ENCODE results near the gene TMEM8B. TPM values are rescaled to one million over a fixed set of nuclear protein-coding genes. Genes with fewer than 3 reads are reported as not detected.

TMEM8B gene
- total and polyA plus RNA-seq, 2 donors (not counting 1 experiment from before 2014, with no cell fraction given): 12.2 to 14.5 TPM

DNA sequence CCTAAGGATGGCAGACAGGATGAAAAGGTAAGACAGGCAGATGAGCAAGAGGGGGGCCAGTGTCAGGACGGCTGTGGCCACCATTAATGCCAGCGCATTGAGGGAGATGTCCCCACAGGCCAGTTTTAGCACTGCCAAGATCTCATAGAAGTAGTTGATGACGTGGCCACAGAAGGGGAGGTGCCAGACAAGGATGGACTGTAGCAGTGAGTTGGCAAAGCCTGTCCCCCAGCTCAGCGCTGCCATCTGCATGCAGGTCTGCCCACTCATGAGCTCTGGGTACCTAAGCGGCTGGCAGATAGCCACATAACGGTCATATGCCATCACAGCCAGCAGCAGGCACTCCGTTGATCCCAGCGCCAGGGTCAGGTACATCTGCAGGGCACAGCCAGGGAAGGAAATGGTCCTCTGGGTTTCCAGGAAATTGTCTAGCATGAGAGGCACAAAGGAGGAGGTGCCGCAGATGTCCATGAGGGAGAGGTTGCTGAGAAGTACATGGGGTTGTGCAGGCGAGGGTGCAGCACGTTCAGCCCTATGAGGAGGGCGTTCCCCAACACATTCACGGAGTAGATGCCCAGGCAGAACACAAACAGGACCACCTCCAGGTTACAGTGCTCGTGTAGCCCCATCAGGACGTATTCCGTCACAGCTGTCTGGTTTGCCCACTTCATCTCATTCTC lies 30.4 kb downstream of the TMEM8B start:
- Mint-ChIP-seq H3K4me3 (no peak overlapping the region), H3K27me3 (peaks cover 22% of the 10 kb centered on the region), H3K9me3 (ENCODE audit: insufficient read depth) (no peaks in the 10 kb centered on the region), H3K27ac (no peak overlapping the region), H3K4me1 (no peaks in the 10 kb centered on the region)
- no peak for TF ChIP-seq EZH2 (IDR thresholded peaks at IDR 0.05; ENCODE audit: borderline replicate concordance, insufficient read depth, low read depth, low read length, poor library complexity, severe bottlenecking)
- CTCF ChIA-PET: interaction anchor here (0.9 to 4.0 kb wide), 7 partner anchors 9 to 69 kb away, joined by 3 to 17 read pairs (median 4); no protein-coding TSS in a partner anchor
- ATAC-seq (ENCODE audit: low read depth) (peak; percentile 76), DNase-seq (peak; percentile 45)
- intact Hi-C loops (cut with micrococcal nuclease): no loop called here
- no peaks in the 10 kb centered on the region for H4K20me1 ChIP-seq (ENCODE audit: control insufficient read depth, insufficient read depth, low read length, poor library complexity, severe bottlenecking)
- no peaks in the 10 kb centered on the region for H3K36me3 ChIP-seq (replicated peaks in 1 of 2; ENCODE audit: control extremely low read depth in 1 of 2, control insufficient read depth in 1 of 2, extremely low read depth in 1 of 2, insufficient read depth in 2 of 2, low read length in 1 of 2)
- H3K4me2 ChIP-seq (replicated peaks; ENCODE audit: low read depth, low read length, poor library complexity, severe bottlenecking): no peak overlapping the region
- POLR2A ChIA-PET: no interaction called here
- H3K9ac ChIP-seq (ENCODE audit: low read length): no peak overlapping the region
- H3K27me3 ChIP-seq (replicated peaks in 1 of 4; ENCODE audit: control extremely low read depth in 1 of 4, control insufficient read depth in 3 of 4, insufficient read depth in 4 of 4, low read length in 3 of 4): peaks cover 0 to 12% (median 3%) of the 10 kb centered on the region in 4 experiments
- H3K79me2 ChIP-seq (ENCODE audit: control insufficient read depth, insufficient read depth, low read length): no peaks in the 10 kb centered on the region
- H3K4me3 ChIP-seq (ENCODE audit: control extremely low read depth in 1 of 5, extremely low read depth in 1 of 5, insufficient read depth in 1 of 5, low read depth in 2 of 5, low read length in 4 of 5): no peak overlapping the region
- no peak overlapping the region for H3K27ac ChIP-seq (ENCODE audit: low read length in 2 of 2)
- H3K4me1 ChIP-seq (ENCODE audit: control insufficient read depth in 2 of 2, insufficient read depth in 2 of 2, low read length in 2 of 2): no peaks in the 10 kb centered on the region
- 69% methylated on average over 15 of the region's 16 CpGs for WGBS (ENCODE audit: insufficient coverage)
- H2AFZ ChIP-seq (ENCODE audit: insufficient read depth, low read depth, low read length, poor library complexity, severe bottlenecking): no peak overlapping the region
- no peaks in the 10 kb centered on the region for H3K9me3 ChIP-seq (ENCODE audit: control extremely low read depth in 1 of 3, control insufficient read depth in 2 of 3, insufficient read depth in 1 of 3, low read length in 2 of 3)

DNA sequence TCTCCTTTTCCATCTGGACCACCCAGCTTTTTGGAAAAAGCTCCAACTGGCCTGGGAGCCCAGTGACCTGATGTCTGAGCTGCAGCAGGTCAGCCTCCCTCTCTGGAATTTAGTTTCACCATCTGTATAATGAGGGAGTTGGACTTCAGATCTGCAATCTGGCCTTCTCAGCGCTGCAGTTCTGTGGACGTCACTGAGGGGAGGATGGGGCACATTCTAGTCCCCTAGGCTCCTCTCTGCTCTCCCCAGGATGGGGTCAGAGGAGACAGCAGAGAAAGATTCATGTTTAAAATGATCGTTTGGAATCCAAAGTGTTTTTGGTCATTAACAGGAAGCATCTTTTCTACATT lies 30.9 kb downstream of the TMEM8B start:
- Histone ChIP-seq H3K4me1 (ENCODE audit: control insufficient read depth in 2 of 2, insufficient read depth in 2 of 2, low read length in 2 of 2) (no peaks in the 10 kb centered on the region), H2AFZ (ENCODE audit: insufficient read depth, low read depth, low read length, poor library complexity, severe bottlenecking) (no peak overlapping the region), H3K4me3 (ENCODE audit: control extremely low read depth in 1 of 5, extremely low read depth in 1 of 5, insufficient read depth in 1 of 5, low read depth in 2 of 5, low read length in 4 of 5) (no peak overlapping the region), H3K9me3 (ENCODE audit: control extremely low read depth in 1 of 3, control insufficient read depth in 2 of 3, insufficient read depth in 1 of 3, low read length in 2 of 3) (no peaks in the 10 kb centered on the region), H3K36me3 (replicated peaks in 1 of 2; ENCODE audit: control extremely low read depth in 1 of 2, control insufficient read depth in 1 of 2, extremely low read depth in 1 of 2, insufficient read depth in 2 of 2, low read length in 1 of 2) (no peaks in the 10 kb centered on the region), H4K20me1 (ENCODE audit: control insufficient read depth, insufficient read depth, low read length, poor library complexity, severe bottlenecking) (no peaks in the 10 kb centered on the region), H3K79me2 (ENCODE audit: control insufficient read depth, insufficient read depth, low read length) (no peaks in the 10 kb centered on the region), H3K9ac (ENCODE audit: low read length) (no peak overlapping the region), H3K27me3 (replicated peaks in 1 of 4; ENCODE audit: control extremely low read depth in 1 of 4, control insufficient read depth in 3 of 4, insufficient read depth in 4 of 4, low read length in 3 of 4) (peaks cover 0 to 12% (median 3%) of the 10 kb centered on the region in 4 experiments), H3K27ac (ENCODE audit: low read length in 2 of 2) (no peak overlapping the region), H3K4me2 (replicated peaks; ENCODE audit: low read depth, low read length, poor library complexity, severe bottlenecking) (no peak overlapping the region)
- H3K9me3 Mint-ChIP-seq (ENCODE audit: insufficient read depth): no peaks in the 10 kb centered on the region
- H3K4me3 Mint-ChIP-seq: no peak overlapping the region
- no peaks in the 10 kb centered on the region for H3K4me1 Mint-ChIP-seq
- ChIA-PET POLR2A (no interaction called here), CTCF (interaction anchor here (0.9 to 4.0 kb wide), 6 partner anchors 8 to 70 kb away, joined by 3 to 17 read pairs (median 5); no protein-coding TSS in a partner anchor)
- no peak for DNase-seq
- peaks cover 22% of the 10 kb centered on the region for H3K27me3 Mint-ChIP-seq
- no peak overlapping the region for H3K27ac Mint-ChIP-seq
- 80% methylated on average over 1 of the region's 3 CpGs for WGBS (ENCODE audit: insufficient coverage)
- TF ChIP-seq, protein P1, sequence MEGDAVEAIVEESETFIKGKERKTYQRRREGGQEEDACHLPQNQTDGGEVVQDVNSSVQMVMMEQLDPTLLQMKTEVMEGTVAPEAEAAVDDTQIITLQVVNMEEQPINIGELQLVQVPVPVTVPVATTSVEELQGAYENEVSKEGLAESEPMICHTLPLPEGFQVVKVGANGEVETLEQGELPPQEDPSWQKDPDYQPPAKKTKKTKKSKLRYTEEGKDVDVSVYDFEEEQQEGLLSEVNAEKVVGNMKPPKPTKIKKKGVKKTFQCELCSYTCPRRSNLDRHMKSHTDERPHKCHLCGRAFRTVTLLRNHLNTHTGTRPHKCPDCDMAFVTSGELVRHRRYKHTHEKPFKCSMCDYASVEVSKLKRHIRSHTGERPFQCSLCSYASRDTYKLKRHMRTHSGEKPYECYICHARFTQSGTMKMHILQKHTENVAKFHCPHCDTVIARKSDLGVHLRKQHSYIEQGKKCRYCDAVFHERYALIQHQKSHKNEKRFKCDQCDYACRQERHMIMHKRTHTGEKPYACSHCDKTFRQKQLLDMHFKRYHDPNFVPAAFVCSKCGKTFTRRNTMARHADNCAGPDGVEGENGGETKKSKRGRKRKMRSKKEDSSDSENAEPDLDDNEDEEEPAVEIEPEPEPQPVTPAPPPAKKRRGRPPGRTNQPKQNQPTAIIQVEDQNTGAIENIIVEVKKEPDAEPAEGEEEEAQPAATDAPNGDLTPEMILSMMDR (IDR thresholded peaks at IDR 0.05): no peak
- no peak for TF ChIP-seq EZH2 (IDR thresholded peaks at IDR 0.05; ENCODE audit: borderline replicate concordance, insufficient read depth, low read depth, low read length, poor library complexity, severe bottlenecking)
- intact Hi-C loops (cut with micrococcal nuclease): no loop called here
- ATAC-seq (ENCODE audit: low read depth): no peak
